CD4-positive, alpha-beta T cell treated with Interleukin-10 for 1 hour (primary cell): ENCODE measurements around the gene MTURN.
"Not testable (repeated sequence)": the region's sequence is repeated elsewhere in the genome, so short reads cannot be mapped to it uniquely, and the experiment has no call there.

ENCODE experiments used
- DNase-seq: peaks from one replicate; pipeline ENCODE4 v3.0.0-alpha.2; 2020

The MTURN gene

DNA sequence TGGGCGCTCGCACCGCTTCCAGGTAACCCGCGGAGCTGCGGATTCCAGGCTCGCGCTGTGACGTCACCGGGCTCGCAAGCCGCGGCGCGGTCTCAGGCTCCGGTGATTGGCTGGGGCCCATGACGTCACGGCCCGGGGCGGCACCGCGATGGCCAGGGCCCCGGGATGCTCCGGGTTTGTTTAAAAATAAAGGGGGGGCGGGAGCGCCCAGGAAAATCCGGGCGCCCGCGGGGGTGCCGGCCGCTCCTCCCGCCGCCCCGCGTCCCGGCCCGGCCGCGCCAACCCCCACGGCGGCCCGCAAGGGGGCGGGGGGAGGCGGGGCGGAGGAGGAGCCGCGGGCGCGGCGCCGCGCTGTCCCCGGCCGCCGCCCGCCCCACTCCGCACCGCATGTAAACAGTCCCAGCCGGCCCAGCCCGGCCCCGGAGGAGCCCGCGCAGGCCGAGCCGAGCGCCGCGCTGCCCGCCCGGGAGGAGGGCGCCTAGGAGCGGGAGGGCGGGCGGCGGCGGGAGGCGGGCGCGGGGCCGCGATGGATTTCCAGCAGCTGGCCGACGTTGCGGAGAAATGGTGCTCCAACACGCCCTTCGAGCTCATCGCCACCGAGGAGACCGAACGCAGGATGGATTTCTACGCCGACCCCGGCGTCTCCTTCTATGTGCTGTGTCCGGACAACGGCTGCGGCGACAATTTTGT is at the start of gene MTURN:
MTURN (plus strand) TSS at position 376 of the 690 bp plus-strand sequence; CDS start at position 527, 151 bp downstream.
- DNase-seq = peak; percentile 88

DNA sequence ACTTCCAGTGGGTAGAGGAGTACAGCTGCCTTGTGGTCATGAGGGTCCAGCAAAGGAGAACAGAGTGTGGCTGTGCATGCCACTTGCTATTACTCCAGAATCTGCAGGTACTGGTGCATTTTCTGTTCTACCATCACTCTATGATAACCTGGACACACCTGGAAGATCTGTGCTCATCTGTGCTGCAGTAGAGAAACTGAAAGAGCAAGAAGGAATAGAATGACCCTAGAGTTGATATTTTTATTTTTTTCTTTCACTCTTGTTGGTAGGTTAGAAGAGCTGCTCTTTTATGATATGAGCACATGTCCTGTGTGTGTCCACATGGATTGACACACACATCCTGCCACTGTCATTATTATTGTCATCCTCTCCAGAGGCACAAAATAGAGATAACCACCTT is 48.3 kb upstream of the MTURN start:
- DNase-seq = no peak

DNA sequence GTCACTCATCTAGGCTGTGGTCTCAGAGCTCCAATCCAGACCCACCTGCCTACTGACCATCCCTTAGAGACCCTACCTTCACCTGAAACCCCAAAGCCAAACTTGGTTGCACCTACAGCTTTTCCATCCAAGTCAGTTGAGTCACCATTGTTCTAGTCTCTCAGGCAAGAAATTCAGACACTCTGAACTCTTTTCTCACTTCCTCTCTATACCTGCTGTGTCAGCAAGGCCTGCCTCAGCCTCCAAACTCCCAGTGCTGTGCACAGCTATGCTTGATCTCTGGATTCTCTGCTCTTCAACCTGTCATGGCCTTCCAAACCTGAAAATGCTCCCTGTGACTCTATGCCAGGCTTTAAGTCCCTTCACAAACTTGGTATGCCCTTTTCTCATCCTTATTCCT is 47.4 kb upstream of the MTURN start:
- DNase-seq = no peak

DNA sequence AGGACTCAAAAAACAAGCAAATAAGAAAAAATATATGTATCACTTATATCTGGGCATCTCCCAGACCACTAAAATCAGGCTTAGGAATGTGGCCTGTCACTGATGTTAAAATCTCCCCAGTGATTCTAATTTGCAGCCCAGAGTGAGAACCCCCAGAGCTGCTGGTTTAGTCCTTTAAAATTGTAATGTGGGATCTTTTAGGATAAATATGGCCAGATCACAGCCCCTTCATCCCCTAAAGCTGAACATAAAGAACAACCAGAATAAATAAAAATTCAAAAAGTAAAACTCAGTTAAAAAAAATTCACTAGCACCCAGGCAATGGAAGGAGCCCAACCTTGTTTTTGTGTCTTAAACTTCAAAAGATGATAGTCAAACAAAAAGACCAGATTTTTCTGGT is 46.4 kb upstream of the MTURN start:
- no peak for DNase-seq

DNA sequence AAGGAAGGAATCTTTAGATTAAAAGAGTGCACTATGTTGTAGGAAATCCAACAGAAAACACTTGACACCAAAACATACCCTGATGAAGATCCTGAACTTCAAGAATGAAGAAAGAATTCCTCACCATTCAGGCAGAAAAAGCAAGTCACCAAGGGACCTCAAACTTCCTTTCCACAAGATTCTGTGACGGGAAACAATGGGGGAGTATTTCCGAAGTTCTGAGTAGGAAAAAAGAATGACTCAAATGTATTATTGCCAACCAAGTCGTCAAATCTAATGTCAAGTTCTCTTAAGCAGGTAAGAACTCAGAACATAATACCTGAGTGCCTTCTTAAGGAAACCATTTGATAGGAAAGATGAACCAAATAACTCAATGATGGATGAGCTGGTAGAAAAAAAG is 44.7 kb upstream of the MTURN start:
- no peak for DNase-seq

DNA sequence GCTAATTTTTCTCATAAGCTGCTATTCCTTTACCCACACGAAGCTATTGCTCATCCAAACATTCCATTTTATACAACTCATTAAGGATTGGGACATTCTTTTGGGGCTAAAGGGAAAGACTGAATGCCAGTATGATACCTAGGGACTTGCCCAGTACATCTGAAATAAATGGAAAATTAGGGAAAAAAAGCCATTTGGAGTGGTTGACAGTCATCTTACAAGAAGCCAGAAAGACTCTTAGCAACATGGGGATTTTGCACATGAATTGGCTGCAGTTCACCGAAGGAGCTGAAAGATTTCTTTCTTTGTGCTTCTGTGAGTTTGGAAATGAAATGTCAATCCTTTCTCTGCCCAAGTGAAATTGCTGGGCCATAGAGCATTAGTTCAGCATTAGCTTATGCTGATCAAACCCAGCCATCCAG is 43.3 kb upstream of the MTURN start:
- no peak for DNase-seq

DNA sequence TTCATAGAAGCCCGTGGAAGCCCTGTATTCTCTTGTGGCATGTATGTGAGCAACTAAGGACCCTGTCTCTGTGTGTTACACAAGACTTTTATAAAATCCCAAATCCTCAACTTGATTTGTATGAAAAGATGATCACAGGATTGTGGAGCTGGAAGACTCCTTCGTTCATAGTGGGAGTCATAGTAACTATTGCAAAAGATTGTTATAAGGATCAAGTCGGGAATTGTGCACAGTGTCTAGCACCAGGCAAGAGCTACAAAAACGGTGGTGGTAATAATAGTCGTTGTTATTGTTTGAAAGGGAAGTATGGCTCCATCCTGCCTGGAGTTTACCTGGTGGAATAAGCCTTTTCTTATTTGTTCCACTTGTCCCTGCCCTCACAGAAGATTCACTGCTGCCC is 42.8 kb upstream of the MTURN start:
- no peak for DNase-seq

DNA sequence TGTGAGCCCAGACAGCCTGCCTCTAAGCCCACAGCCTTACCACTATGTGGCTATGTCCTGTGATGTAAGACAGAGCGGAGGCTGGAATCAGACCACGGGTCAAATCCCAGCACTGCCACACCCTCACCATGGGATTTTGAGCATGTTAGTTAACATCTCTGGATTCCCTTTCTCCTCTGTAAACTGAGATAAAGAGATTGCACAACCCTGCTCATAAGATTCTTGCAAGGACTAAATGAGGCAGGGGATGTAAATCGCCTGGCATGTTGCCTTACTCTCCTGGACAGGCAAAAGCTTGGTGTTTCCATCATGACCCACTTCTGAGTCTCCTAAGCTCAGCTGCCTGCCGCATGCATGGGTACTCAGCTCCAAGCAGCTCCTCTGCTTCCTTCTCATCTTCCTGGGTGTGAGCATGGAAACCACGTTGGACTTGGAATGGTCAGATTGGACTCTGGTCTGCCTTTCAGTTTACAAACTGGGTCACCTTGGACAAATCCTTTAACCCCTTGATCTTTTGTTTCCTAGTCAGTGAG is 41.3 kb upstream of the MTURN start:
- no peak for DNase-seq

DNA sequence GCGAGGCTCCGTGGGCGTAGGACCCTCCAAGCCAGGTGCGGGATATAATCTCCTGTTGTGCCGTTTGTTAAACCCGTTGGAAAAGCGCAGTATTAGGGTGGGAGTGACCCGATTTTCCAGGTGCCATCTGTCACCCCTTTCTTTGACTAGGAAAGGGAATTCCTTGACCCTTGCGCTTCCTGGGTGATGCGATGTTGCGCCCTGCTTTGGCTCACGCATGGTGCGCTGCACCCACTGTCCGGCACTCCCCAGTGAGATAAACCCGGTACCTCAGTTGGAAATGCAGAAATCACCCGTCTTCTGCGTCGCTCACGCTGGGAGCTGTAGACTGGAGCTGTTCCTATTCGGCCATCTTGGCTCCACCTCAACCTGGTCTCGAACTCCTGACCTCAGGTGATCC is 36.2 kb upstream of the MTURN start:
- not testable (repeated sequence) for DNase-seq

DNA sequence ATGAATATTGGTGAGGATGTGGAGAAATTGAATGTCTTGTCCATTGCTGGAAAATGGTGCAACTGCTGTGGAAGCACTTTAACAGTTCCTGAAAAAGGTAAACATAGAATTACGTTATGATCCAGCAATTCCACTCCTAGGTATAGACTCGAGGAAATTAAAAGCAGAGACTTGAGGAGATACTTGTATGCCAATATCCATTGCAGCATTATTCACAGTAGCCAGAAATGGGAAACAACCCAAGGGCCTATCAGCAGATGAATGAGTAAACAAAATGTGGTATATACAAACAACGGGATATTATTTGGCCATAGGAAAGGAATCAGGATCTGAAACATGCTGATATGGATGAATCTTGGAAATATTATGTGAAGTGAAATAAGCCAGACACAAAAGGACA is 32.5 kb upstream of the MTURN start:
- no peak for DNase-seq

DNA sequence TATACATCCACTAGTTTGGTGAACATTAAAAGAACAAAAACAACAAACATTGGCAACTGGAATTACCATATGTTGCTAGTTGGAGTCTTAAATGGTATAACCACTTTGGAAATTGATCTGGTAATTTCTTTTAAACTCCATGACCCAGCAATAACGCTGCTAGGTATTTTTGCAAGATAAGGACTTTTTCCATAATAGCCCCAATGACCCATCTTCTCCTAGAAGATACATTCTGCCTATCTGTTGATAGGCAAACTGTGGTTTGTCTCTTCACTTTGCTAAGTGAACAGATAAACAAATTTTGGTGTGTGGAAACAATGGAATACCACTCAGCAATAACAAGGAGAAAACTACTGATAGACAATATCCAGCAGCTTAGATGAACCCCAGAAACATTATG is 30.6 kb upstream of the MTURN start:
- no peak for DNase-seq

DNA sequence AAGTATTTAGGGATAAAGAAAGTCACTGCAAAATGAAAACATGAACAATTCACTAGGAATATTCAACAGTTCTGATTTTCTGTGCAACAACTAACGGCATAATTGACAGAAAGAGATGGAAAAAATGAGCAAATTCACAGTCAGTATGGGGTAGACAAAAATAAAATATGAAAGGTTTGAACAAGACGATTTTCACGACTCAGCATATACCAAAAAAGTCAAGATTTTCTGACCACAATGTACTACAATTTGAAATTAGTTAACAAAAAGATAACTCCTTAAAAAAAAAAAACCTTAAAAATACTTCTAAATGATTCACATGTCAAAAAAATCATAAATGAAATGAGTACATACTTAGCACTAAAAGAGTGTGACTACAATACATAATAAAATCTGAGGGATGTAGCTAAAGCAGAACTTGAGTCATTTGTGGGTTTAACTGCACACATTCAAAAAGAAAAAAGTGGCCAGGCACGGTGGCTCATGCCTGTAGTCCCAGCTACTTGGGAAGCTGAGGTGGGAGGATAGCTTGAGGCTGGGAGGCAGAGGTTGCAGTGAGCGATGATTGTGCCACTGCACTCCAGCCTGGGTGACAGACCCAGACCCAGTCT is 22.6 kb upstream of the MTURN start:
- DNase-seq = no peak

DNA sequence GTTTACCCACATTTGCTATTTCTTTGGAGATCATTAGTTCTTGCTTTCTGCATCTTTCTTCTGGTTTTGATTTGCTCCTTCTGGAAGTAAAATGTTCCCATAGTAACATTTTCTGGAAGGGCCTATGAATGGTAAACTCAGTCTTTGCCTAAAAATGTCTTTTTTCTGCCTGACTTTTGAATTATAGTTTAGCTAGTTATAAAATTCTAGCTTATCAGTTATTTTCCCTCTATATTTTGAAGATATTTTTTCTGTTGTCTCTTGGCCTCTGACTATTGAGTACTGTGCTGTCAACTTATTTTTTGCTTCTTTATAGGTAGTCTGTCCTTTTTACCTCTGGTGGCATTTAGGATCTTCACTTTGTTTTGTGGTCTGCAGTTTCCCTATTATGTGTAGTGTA is 21.6 kb upstream of the MTURN start:
- no peak for DNase-seq

DNA sequence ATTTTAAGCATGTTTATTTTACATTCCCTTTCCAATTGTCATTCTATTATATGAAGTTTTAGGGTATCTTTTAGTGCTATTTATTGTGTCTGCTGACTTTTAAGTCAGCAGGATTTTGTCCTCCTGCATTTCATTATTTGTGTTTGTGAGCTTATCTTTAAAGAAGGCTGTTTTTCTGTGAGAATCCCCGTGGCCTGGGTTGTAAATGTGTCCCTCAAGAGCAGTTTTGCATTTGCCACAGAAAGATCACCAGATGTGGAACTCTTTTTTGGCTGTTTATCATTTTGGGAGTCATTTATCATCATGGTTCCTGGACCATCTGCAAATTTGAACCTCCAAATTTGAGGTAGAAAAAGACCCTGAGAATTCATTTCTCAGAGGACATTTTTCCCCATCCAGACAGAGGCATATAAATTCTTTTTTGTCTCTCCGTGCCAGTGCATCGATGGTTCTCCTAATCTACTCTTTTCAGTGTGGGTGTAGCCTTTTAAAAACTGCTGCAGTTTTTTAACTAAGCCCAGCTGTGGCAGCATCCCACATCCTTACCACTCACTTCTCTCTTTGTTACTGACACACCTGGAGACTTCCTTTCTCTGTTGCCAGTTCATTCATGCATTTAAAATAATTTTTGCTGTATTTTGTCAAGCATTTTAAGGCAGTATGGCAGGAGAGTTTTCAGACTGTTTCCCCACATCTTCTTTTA is 20.1 kb upstream of the MTURN start:
- no peak for DNase-seq

DNA sequence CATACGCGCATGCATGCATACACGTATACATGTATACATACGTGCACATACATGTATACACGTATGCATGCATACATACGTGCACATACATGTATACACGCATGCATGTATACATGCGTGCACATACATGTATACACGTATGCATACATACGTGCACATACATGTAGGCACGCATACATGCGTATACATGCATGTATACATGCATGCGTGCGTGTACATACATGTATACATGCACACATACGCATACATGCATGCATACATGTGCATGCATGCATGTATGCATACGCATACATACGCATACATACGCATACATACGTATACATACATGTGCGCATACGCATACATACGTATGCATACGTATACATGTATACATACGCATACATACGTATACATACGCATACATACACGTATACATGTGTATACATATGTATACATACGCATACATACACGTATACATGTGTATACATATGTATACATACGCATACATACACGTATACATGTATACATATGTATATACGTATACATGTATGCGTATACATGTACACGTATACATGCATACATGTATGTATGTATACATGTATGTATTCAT is 19.0 kb upstream of the MTURN start:
- DNase-seq = no peak

DNA sequence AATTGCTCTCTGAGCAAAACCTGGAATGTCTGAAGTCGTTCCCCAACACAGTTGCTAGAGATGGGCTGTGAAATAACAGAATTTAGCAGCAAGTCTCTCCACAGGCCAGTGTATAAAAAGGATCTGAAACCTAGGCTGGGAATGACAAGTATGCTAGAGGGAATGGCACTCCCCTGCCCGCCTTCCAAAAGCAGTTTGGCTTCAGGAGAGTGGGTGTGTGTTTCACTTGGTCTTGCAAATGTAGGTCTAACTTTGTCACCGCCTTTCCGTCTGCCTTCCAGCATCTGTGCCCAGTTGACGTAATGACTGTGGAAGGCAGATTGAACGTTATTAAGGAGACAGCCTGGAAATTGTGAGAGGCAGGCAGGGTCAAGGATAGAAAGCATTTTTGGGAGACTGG is 18.0 kb upstream of the MTURN start:
- DNase-seq = no peak

DNA sequence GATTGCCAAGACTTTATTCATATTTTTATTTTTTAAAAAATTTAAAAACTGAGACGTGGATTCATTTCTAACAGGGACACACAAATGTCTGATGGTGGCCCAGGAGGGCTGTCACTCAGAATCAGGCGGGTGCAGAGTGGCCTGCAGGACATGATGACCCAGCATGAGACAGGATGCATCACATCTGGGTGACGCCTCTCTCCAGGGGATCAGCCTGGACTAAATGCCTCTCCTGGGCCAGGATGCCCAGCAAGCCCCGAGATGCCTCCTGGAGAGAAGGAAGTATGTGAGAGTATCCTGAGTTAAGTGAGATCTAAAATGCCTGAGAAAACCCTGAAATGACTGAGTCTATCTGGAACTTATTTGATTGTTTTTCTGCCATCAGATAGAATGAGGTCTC is 16.9 kb upstream of the MTURN start:
- no peak for DNase-seq

DNA sequence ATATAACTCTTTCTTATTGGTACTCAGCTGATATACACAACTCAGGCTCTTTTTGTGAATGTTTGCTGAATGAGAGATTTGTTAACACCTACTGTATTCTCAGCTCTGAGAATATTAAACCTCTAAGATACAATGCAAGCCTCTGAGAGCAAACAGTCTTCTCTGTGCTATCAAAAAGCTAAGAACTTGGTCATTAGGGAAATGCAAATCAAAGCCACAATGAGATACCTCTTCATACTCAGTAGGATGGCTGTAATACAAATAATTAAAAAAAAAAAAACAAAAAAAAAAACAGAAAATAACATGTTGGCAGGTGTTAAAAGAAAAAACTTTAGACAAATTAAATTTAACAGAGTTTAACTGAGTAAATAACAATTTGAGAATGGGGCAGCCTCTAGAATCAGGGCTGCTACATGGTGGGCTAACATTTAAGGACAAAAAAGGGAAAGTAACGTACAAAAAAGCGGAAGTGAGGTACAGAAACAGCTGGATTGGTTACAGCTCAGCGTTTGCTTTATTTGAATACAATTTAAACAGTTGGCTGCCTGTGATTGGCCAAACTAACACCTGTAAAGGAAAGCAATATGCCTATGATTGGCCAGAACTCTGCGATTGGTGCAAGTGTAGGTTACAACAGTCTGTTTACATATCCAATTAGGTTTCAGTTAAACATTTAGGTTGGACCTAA is 14.8 kb upstream of the MTURN start:
- no peak for DNase-seq

DNA sequence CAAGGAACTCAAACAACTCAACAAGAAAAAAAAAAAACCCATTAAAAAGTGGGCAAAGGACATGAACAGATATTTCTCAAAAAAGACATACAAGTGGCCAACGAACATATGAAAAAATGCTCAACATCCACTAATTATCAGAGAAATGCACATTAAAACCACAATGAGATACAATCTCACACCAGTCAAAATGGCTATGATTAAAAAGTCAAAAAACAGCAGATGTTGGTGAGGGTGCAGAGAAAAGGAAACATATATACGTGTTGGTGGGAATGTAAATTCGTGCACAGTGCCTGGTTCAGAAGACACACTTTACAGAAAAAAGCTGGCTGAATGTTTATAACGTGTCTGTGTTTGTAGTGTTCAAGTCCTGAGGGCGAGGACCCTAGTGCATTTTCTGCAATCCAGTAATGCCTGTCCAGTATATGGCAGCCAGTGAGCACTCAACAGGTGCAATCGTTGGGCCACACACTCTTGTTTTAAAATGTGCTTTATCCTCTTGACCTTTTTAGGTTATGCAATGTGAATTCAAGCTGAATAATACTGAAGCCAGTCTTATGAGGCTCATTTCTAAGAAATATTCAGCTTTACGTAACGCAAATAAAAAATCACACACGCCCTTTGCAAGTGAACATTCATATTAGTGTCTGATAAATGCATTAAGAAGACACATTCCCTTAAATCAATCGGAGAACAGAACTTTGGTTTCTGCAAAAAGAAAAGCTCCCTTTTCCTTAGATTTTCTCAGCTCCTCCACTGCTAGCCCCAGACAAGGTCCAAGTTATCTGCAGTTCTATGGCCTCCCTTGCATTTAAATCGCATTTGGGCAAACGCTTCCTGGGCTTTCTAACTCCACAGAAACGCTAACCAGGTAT is 813 bp upstream of the MTURN start:
- no peak for DNase-seq

DNA sequence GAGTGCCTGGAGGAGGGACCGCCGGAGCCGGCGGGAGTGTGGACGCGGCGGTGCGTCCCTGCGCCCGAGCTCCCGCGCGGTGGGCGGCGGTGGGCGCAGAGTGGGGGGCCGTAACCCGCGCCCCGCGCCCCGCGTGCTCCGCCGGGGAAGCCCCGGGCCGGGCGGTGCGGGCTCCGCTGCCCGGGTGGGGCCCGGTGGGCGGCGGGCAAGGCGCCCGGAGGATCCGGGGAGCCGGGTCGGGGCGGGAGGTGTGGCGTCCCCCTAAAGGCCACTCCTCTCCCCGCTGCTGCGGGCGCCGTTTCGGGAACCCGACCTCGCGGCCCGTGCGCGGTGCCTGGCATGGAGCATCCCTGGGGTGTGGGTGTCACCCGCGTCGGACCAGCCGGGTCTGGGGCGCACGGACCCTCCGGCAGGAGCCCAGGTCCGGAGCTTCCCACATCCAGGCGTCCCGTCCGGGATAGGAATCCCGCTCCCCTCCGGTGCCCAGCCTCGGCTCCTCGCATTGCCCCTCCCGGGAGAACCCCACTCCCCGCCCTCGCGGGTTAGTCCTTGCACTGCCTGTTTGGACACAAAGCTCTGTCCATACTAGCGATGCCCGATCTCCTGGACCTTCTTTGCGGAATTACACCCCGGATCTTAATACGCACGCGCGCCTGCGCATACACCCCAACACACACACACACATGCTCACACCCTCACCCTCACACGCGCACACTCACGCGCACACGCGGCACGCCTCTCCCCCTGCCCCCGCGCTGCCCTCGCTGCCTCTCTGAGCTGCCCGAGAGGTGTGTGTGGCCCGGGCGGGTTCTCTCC is 723 bp downstream of the MTURN start:
- DNase-seq = peak; percentile 70

DNA sequence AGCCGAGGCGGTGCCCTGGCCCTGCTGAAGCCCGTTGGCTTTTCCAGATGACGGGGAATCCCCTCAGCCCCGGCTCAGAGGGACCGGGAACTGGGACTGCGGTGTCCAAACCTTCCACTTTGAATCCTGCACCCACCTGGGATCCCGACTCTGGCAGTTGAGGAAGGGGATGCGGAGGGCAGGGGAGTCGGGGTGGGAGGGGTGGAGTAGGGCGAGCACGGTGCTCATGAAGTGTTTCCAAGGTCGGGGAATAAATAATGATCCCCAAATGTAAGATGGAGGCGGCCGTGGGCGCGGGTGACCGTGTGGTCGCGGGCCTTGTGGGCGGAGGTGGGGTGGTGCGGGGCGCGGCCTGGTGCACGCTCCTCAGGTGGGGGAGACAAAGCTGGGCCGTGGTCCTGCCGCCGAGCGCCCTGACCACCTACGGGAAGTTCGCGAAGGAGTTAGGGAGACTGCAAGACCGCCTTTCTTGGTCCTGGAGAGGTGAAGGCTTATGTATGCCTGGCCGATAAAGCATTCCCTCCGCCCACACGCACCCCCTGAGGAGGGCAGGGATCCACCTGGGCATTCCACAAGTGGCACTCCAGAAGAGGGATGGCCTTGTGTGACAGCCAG is 1.4 kb downstream of the MTURN start:
- DNase-seq = no peak
